Activated CD4-positive, alpha-beta T cell treated with anti-CD3 and anti-CD28 coated beads, Interleukin-2, amount 10 ng/mL, durations not matched to agents 7 days and 5 days (primary cell): ENCODE data around the gene ALG5. TPM values are rescaled to one million over a fixed set of nuclear protein-coding genes. Genes with fewer than 3 reads are reported as not detected.
A peak's percentile ranks its signal among the peaks of the same experiment; 100 is the strongest.

Experiments used
- CTCF ChIA-PET: fragments of 350-600 bp; sonication (Branson Sonifier 250); formaldehyde crosslinking; loops from one replicate; lab custom pipeline; 2021; ENCODE audit warnings: antibody characterized with exemption; lab: Charles Lee
- POLR2A ChIA-PET: fragments of 350-600 bp; sonication (Branson Sonifier 250); formaldehyde crosslinking; loops from one replicate; lab custom pipeline; 2021; ENCODE audit warnings: antibody characterized with exemption; lab: Charles Lee
- DNase-seq: peaks from one replicate; pipeline ENCODE4 v3.0.0-alpha.2; 2020
- H3K27ac Mint-ChIP-seq: one replicate; pipeline ENCODE4 v1.8.0; 2021; ENCODE audit warnings: mild to moderate bottlenecking, moderate library complexity, mixed read lengths
- H3K27me3 Mint-ChIP-seq: one replicate; pipeline ENCODE4 v1.8.0; 2021; ENCODE audit warnings: mixed read lengths
- H3K36me3 Mint-ChIP-seq: one replicate; pipeline ENCODE4 v1.8.0; 2021; ENCODE audit warnings: low read depth, mixed read lengths
- H3K4me1 Mint-ChIP-seq: one replicate; pipeline ENCODE4 v1.8.0; 2021; ENCODE audit warnings: mixed read lengths
- H3K4me3 Mint-ChIP-seq: one replicate; pipeline ENCODE4 v1.8.0; 2021; ENCODE audit warnings: mild to moderate bottlenecking, moderate library complexity, mixed read lengths
- H3K9me3 Mint-ChIP-seq: one replicate; pipeline ENCODE4 v1.8.0; 2021; ENCODE audit warnings: mixed read lengths
- total RNA-seq, 2 experiments: library from RNA; stranded (reverse); gene quantifications; one replicate each; pipeline ENCODE4 v1.2.3, GENCODE V29; 2021

ALG5 gene
- total RNA-seq, 2 experiments from 2014 or later: 29.8 to 33.9 TPM

- CTCF ChIA-PET: interaction anchor here (0.7 kb wide), 1 partner anchor 433 kb away, joined by 3 read pairs; no protein-coding TSS in a partner anchor
- H3K4me1 Mint-ChIP-seq: peaks cover 10% of the 10 kb centered on the region
- no peaks in the 10 kb centered on the region for H3K27me3 Mint-ChIP-seq
- peaks cover 71% of the 10 kb centered on the region for H3K36me3 Mint-ChIP-seq
- no peak for DNase-seq
- no peaks in the 10 kb centered on the region for H3K9me3 Mint-ChIP-seq
- POLR2A ChIA-PET: no interaction called here
- H3K27ac Mint-ChIP-seq: no peak overlapping the region
- H3K4me3 Mint-ChIP-seq: no peak overlapping the region
Measured at GRCh38 chr13:37011002-37011401, 11.9 kb upstream of the ALG5 start.

GRCh38 chr13:37010424-37010823, 11.3 kb upstream of the ALG5 start:
- DNase-seq: no peak
- no peaks in the 10 kb centered on the region for H3K9me3 Mint-ChIP-seq
- POLR2A ChIA-PET: no interaction called here
- H3K27me3 Mint-ChIP-seq: no peaks in the 10 kb centered on the region
- peak overlapping the region; percentile 69 for H3K27ac Mint-ChIP-seq
- peaks cover 71% of the 10 kb centered on the region for H3K36me3 Mint-ChIP-seq
- CTCF ChIA-PET: no interaction called here
- H3K4me1 Mint-ChIP-seq: peaks cover 12% of the 10 kb centered on the region
- no peak overlapping the region for H3K4me3 Mint-ChIP-seq

- H3K4me3 Mint-ChIP-seq: no peak overlapping the region
- POLR2A ChIA-PET: no interaction called here
- H3K9me3 Mint-ChIP-seq: no peaks in the 10 kb centered on the region
- H3K36me3 Mint-ChIP-seq: peaks cover 70% of the 10 kb centered on the region
- H3K4me1 Mint-ChIP-seq: peaks cover 14% of the 10 kb centered on the region
- no peak for DNase-seq
- peak overlapping the region; percentile 36 for H3K27ac Mint-ChIP-seq
- no peaks in the 10 kb centered on the region for H3K27me3 Mint-ChIP-seq
- CTCF ChIA-PET: no interaction called here
Measured at GRCh38 chr13:37009692-37010091, 10.6 kb upstream of the ALG5 start.

- DNase-seq: no peak
- Mint-ChIP-seq H3K4me3 (peak overlapping the region; percentile 100), H3K27me3 (no peaks in the 10 kb centered on the region), H3K9me3 (no peaks in the 10 kb centered on the region), H3K4me1 (peaks cover 40% of the 10 kb centered on the region), H3K36me3 (peaks cover 32% of the 10 kb centered on the region), H3K27ac (peak overlapping the region; percentile 100)
- ChIA-PET CTCF (interaction anchor here (2.2 kb wide), 1 partner anchor 28 kb away, joined by 6 read pairs; no protein-coding TSS in a partner anchor), POLR2A (interaction anchor here (0.8 kb wide), 1 partner anchor 10 kb away, joined by 5 read pairs; no protein-coding TSS in a partner anchor)
Measured at GRCh38 chr13:37001921-37002250, 2.7 kb upstream of the ALG5 start.

GRCh38 chr13:36998624-36999041, 507 bp downstream of the ALG5 start:
- Mint-ChIP-seq H3K36me3 (peaks cover 18% of the 10 kb centered on the region), H3K27ac (peak overlapping the region; percentile 100), H3K4me1 (peaks cover 38% of the 10 kb centered on the region), H3K4me3 (peak overlapping the region; percentile 100), H3K9me3 (no peaks in the 10 kb centered on the region), H3K27me3 (no peaks in the 10 kb centered on the region)
- DNase-seq: peak; percentile 18
- POLR2A ChIA-PET: no interaction called here
- CTCF ChIA-PET: interaction anchor here (0.8 to 2.0 kb wide), 6 partner anchors 9 to 58 kb away, joined by 3 to 9 read pairs (median 4); no protein-coding TSS in a partner anchor

- Mint-ChIP-seq H3K36me3 (peaks cover 18% of the 10 kb centered on the region), H3K4me3 (peak overlapping the region; percentile 100), H3K27ac (peak overlapping the region; percentile 100), H3K9me3 (no peaks in the 10 kb centered on the region), H3K4me1 (peaks cover 33% of the 10 kb centered on the region), H3K27me3 (no peaks in the 10 kb centered on the region)
- no peak for DNase-seq
- ChIA-PET CTCF (interaction anchor here (1.0 to 2.0 kb wide), 4 partner anchors 9 to 59 kb away, joined by 3 to 9 read pairs (median 4); no protein-coding TSS in a partner anchor), POLR2A (no interaction called here)
Measured at GRCh38 chr13:36997716-36998427, 1.3 kb downstream of the ALG5 start.

- no peak overlapping the region for H3K27ac Mint-ChIP-seq
- ChIA-PET POLR2A (no interaction called here), CTCF (no interaction called here)
- H3K27me3 Mint-ChIP-seq: no peaks in the 10 kb centered on the region
- no peak for DNase-seq
- H3K36me3 Mint-ChIP-seq: peaks cover 53% of the 10 kb centered on the region
- peaks cover 12% of the 10 kb centered on the region for H3K4me1 Mint-ChIP-seq
- H3K9me3 Mint-ChIP-seq: no peaks in the 10 kb centered on the region
- no peak overlapping the region for H3K4me3 Mint-ChIP-seq
Measured at GRCh38 chr13:36992362-36992761, 6.8 kb downstream of the ALG5 start.

GRCh38 chr13:36986462-36987240, 12.5 kb downstream of the ALG5 start:
- Mint-ChIP-seq H3K4me3 (no peak overlapping the region), H3K27ac (no peak overlapping the region), H3K4me1 (no peaks in the 10 kb centered on the region), H3K27me3 (no peaks in the 10 kb centered on the region), H3K9me3 (no peaks in the 10 kb centered on the region), H3K36me3 (peaks cover 49% of the 10 kb centered on the region)
- no peak for DNase-seq
- ChIA-PET CTCF (interaction anchor here (0.6 to 1.6 kb wide), 2 partner anchors 14 to 165 kb away, joined by 3 to 5 read pairs; partner anchors contain the start of gene EXOSC8), POLR2A (no interaction called here)

GRCh38 chr13:36981156-36981743, 17.9 kb downstream of the ALG5 start:
- Mint-ChIP-seq H3K36me3 (peaks cover 37% of the 10 kb centered on the region), H3K4me1 (peaks cover 4% of the 10 kb centered on the region), H3K27ac (no peak overlapping the region), H3K4me3 (no peak overlapping the region), H3K27me3 (no peaks in the 10 kb centered on the region), H3K9me3 (no peaks in the 10 kb centered on the region)
- no peak for DNase-seq
- ChIA-PET CTCF (interaction anchor here (0.7 to 1.6 kb wide), 7 partner anchors 10 to 131 kb away, joined by 3 to 5 read pairs (median 3); partner anchors contain the start of gene ALG5), POLR2A (no interaction called here)

GRCh38 chr13:36979361-36980050, 19.6 kb downstream of the ALG5 start:
- no peak overlapping the region for H3K27ac Mint-ChIP-seq
- ChIA-PET CTCF (interaction anchor here (1.6 kb wide), 1 partner anchor 19 kb away, joined by 5 read pairs; the partner anchor contains the start of gene ALG5), POLR2A (no interaction called here)
- H3K36me3 Mint-ChIP-seq: peaks cover 41% of the 10 kb centered on the region
- DNase-seq: no peak
- H3K9me3 Mint-ChIP-seq: peaks cover 4% of the 10 kb centered on the region
- no peaks in the 10 kb centered on the region for H3K27me3 Mint-ChIP-seq
- no peak overlapping the region for H3K4me3 Mint-ChIP-seq
- peaks cover 5% of the 10 kb centered on the region for H3K4me1 Mint-ChIP-seq

- Mint-ChIP-seq H3K36me3 (peaks cover 48% of the 10 kb centered on the region), H3K4me3 (no peak overlapping the region), H3K27ac (no peak overlapping the region), H3K4me1 (peaks cover 1% of the 10 kb centered on the region), H3K9me3 (peaks cover 4% of the 10 kb centered on the region), H3K27me3 (no peaks in the 10 kb centered on the region)
- CTCF ChIA-PET: no interaction called here
- POLR2A ChIA-PET: no interaction called here
- peak; percentile 16 for DNase-seq
Measured at GRCh38 chr13:36975172-36975571, 24.0 kb downstream of the ALG5 start.

GRCh38 chr13:36973621-36974295, 25.4 kb downstream of the ALG5 start:
- ChIA-PET CTCF (interaction anchor here (0.6 to 1.2 kb wide), 2 partner anchors 27 to 611 kb away, joined by 4 to 5 read pairs; partner anchors contain the start of gene EXOSC8), POLR2A (no interaction called here)
- DNase-seq: no peak
- Mint-ChIP-seq H3K4me3 (no peak overlapping the region), H3K9me3 (peaks cover 4% of the 10 kb centered on the region), H3K27me3 (no peaks in the 10 kb centered on the region), H3K4me1 (peaks cover 1% of the 10 kb centered on the region), H3K36me3 (peaks cover 40% of the 10 kb centered on the region), H3K27ac (no peak overlapping the region)
